ENCODE data around the gene KLHL41. TPM values are rescaled to one million over a fixed set of nuclear protein-coding genes. Genes with fewer than 3 reads are reported as not detected.

The KLHL41 gene
- total RNA-seq, result 100 to 1,000 TPM; 105 to 185 (median 132) TPM
- 10 to 100 TPM; 32.5 to 37.7 TPM for polyA plus RNA-seq
- long read RNA-seq, donor 1, transcript KLHL41-201 (6 exons, 2,464 nt), result major isoform, 30 of 33 reads
- long read RNA-seq, donor 1, partial matches to known transcripts, result 2 of 33 reads
- long read RNA-seq, donor 1, other reads (novel, unspliced or antisense), result 1 of 33 reads
- long read RNA-seq, donor 2, transcript KLHL41-201 (6 exons, 2,464 nt), result major isoform, 32 of 34 reads
- long read RNA-seq, donor 2, partial matches to known transcripts, result 2 of 34 reads
- long read RNA-seq, donor 2, other reads (novel, unspliced or antisense), result 0 of 34 reads
- long read RNA-seq, donor 3, transcript KLHL41-201 (6 exons, 2,464 nt), result major isoform, 136 of 153 reads
- long read RNA-seq, donor 3, partial matches to known transcripts, result 6 of 153 reads
- long read RNA-seq, donor 3, other reads (novel, unspliced or antisense), result 11 of 153 reads

- Histone ChIP-seq H3K4me3 (peak within 1 kb of the TSS; percentile 4 to 54 (median 42)), H3K27ac (peak within 1 kb of the TSS in 9 of 10 donors; percentile 36 to 78 (median 68)), H3K9me3 (no peaks in the 10 kb centered on the region), H3K36me3 (peaks cover 0 to 10% (median 0%) of the 10 kb centered on the region in 9 donors), H3K4me1 (peaks cover 0 to 20% (median 10%) of the 10 kb centered on the region in 9 donors), H3K27me3 (no peaks in the 10 kb centered on the region)
- peak; percentile 59 to 83 (median 76) for ATAC-seq
- intact Hi-C loops (cut with DNase I), result no loop called here
- 37 to 50% methylated on average over 4 of the region's 4 CpGs for WGBS, 2 donors
- DNase-seq, result no peak
- no peak for TF ChIP-seq CTCF (IDR thresholded peaks at IDR 0.05)
These were observed at the start of gene KLHL41 for GRCh38 chr2:169509298-169509885. Gene KLHL41 (plus strand): TSS chr2:169509702. CDS start chr2:169509779, 77 bp downstream.

GRCh38 chr2:169461143-169461542, 48.4 kb upstream of the KLHL41 start:
- intact Hi-C loops (cut with DNase I), result no loop called here
- WGBS, 2 donors, result 74 to 79% methylated on average over 1 of the region's 1 CpG
- no peak overlapping the region for H3K4me3 ChIP-seq
- H3K4me1 ChIP-seq, result peaks cover 0 to 8% (median 0%) of the 10 kb centered on the region in 9 donors
- H3K27me3 ChIP-seq, result no peaks in the 10 kb centered on the region
- DNase-seq, result no peak
- H3K9me3 ChIP-seq, result no peaks in the 10 kb centered on the region
- no peak for ATAC-seq
- no peak overlapping the region for H3K27ac ChIP-seq
- no peak for TF ChIP-seq CTCF (IDR thresholded peaks at IDR 0.05)
- H3K36me3 ChIP-seq, result no peaks in the 10 kb centered on the region

- TF ChIP-seq CTCF (IDR thresholded peaks at IDR 0.05), result no peak
- no peak overlapping the region for H3K27ac ChIP-seq
- H3K36me3 ChIP-seq, result no peaks in the 10 kb centered on the region
- H3K4me1 ChIP-seq, result peaks cover 0 to 8% (median 0%) of the 10 kb centered on the region in 9 donors
- intact Hi-C loops (cut with DNase I), result no loop called here
- ATAC-seq, result peak in 6 of 8 donors; percentile 15 to 73 (median 49)
- WGBS, 2 donors, result 43 to 67% methylated on average over 4 of the region's 4 CpGs
- H3K27me3 ChIP-seq, result no peaks in the 10 kb centered on the region
- no peak overlapping the region for H3K4me3 ChIP-seq
- H3K9me3 ChIP-seq, result no peaks in the 10 kb centered on the region
- DNase-seq, result peak in 1 of 2 donors; percentile 12
These were observed 46.4 kb upstream of the KLHL41 start for GRCh38 chr2:169462896-169463695.

- intact Hi-C loops (cut with DNase I), result no loop called here
These were observed 45.0 kb upstream of the KLHL41 start for GRCh38 chr2:169464466-169464865.

More at GRCh38 chr2:169464466-169464865, 45.0 kb upstream of the KLHL41 start:
- TF ChIP-seq CTCF (IDR thresholded peaks at IDR 0.05), result no peak
- H3K27ac ChIP-seq, result no peak overlapping the region
- no peak for DNase-seq
- H3K27me3 ChIP-seq, result no peaks in the 10 kb centered on the region
- no peaks in the 10 kb centered on the region for H3K9me3 ChIP-seq
- H3K4me1 ChIP-seq, result peaks cover 0 to 8% (median 0%) of the 10 kb centered on the region in 9 donors
- 98 to 99% methylated on average over 1 of the region's 1 CpG for WGBS, 2 donors
- no peak overlapping the region for H3K4me3 ChIP-seq
- H3K36me3 ChIP-seq, result no peaks in the 10 kb centered on the region
- ATAC-seq, result no peak
